HepG2 (cell line): ENCODE results near the gene SNX3.
"Not testable (repeated sequence)": the region's sequence is repeated elsewhere in the genome, so short reads cannot be mapped to it uniquely, and the experiment has no call there.

Source experiments
- ARNT ChIP-seq: fragments of 450-650 bp; IDR thresholded peaks from 2 replicates; pipeline ENCODE4 v1.6.1; 2017
- MYC ChIP-seq: sonication (generic); formaldehyde crosslinking; IDR thresholded peaks from 2 replicates; pipeline ENCODE4 v1.9.0; 2021; ENCODE audit warnings: missing genetic modification reagents, borderline replicate concordance
- RFX3 ChIP-seq: IDR thresholded peaks from 2 replicates; pipeline ENCODE4 v1.6.1; 2016; ENCODE audit warnings: missing biosample characterization, missing genetic modification reagents
- SCMH1 ChIP-seq: sonication (generic); formaldehyde crosslinking; IDR thresholded peaks from 2 replicates; pipeline ENCODE4 v1.9.0; 2021; ENCODE audit warnings: missing genetic modification reagents, mild to moderate bottlenecking, borderline replicate concordance
- TBX2 ChIP-seq: sonication (generic); formaldehyde crosslinking; IDR thresholded peaks from 2 replicates; pipeline ENCODE4 v1.5.0; 2020; ENCODE audit warnings: missing genetic modification reagents, mild to moderate bottlenecking, borderline replicate concordance
- ZKSCAN8 ChIP-seq: IDR thresholded peaks from 2 replicates; pipeline ENCODE4 v1.6.1; 2016; ENCODE audit warnings: borderline replicate concordance, missing genetic modification reagents, missing compliant biosample characterization
- ZMYM2 ChIP-seq: sonication (generic); formaldehyde crosslinking; IDR thresholded peaks from 2 replicates; pipeline ENCODE4 v1.8.0; 2022; ENCODE audit warnings: mild to moderate bottlenecking, missing genetic modification reagents
- TF ChIP-seq, protein P1 (sequence below): sonication (generic); formaldehyde crosslinking; IDR thresholded peaks from 2 replicates; pipeline ENCODE4 v1.5.1; 2020; ENCODE audit warnings: missing genetic modification reagents, mild to moderate bottlenecking, borderline replicate concordance

DNA sequence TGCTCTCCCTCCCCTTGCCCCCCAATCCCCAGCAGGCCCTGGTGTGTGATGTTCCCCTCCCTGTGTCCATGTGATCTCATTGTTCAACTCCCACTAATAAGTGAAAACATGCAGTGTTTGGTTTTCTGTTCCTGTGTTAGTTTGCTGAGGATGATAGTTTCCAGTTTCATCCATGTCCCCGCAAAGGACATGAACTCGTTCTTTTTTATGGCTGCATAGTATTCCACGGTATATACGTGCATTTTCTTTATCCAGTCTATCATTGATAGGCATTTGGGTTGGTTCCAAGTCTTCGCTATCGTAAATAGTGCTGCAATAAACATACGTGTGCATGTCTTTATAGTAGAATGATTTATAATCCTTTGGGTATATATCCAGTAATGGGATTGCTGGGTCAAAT, 15.7 kb downstream of the SNX3 start:
- not testable (repeated sequence) for TF ChIP-seq ZKSCAN8 (CRISPR knock-in tag); ARNT; RFX3 (CRISPR knock-in tag); ZMYM2 (CRISPR knock-in tag); TBX2 (CRISPR knock-in tag); MYC; SCMH1 (CRISPR knock-in tag)
- TF ChIP-seq, protein P1, sequence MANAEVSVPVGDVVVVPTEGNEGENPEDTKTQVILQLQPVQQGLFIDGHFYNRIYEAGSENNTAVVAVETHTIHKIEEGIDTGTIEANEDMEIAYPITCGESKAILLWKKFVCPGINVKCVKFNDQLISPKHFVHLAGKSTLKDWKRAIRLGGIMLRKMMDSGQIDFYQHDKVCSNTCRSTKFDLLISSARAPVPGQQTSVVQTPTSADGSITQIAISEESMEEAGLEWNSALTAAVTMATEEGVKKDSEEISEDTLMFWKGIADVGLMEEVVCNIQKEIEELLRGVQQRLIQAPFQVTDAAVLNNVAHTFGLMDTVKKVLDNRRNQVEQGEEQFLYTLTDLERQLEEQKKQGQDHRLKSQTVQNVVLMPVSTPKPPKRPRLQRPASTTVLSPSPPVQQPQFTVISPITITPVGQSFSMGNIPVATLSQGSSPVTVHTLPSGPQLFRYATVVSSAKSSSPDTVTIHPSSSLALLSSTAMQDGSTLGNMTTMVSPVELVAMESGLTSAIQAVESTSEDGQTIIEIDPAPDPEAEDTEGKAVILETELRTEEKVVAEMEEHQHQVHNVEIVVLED (CRISPR knock-in tag) = not testable (repeated sequence)
